ENCODE results near the gene NDUFA1. TPM values are rescaled to one million over a fixed set of nuclear protein-coding genes. Genes with fewer than 3 reads are reported as not detected.

Gene NDUFA1
- total and polyA plus RNA-seq, 10 of the 15 experiments (the other 5 are each of a cell fraction or from before 2014, with no cell fraction given), result 113 to 1,113 (median 306) TPM

GRCh38 chrX:119887721-119888425, 16.2 kb downstream of the NDUFA1 start:
- CTCF ChIA-PET, result interaction anchor here (0.8 to 1.4 kb wide), 9 partner anchors 9 to 372 kb away, joined by 3 to 7 read pairs (median 5); partner anchors contain the start of gene RPL39
- peak overlapping the region; percentile 29; the same call in 1 of the 2 replicates for H2AFZ ChIP-seq (ENCODE audit: control insufficient read depth, low read depth, low read length)
- H3K4me3 ChIP-seq, result peak overlapping the region; percentile 41; the same call in 1 of the 2 replicates
- no peak for DNase-seq (ENCODE audit: low read depth, low spot score)
- ATAC-seq, result peak; percentile 99
- in situ Hi-C loops (cut with MboI), result no loop called here
- H3K9me3 ChIP-seq (replicated peaks; ENCODE audit: control insufficient read depth, insufficient read depth, low read length), result no peaks in the 10 kb centered on the region
- SMC1A ChIA-PET (ENCODE audit: uncharacterized antibody, unreplicated experiment), result interaction anchor here (0.7 to 1.3 kb wide), 3 partner anchors 17 to 159 kb away, joined by 3 to 4 read pairs (median 3); partner anchors contain the start of genes NDUFA1 and RNF113A
- TF ChIP-seq ASH2L (IDR thresholded peaks at IDR 0.05; ENCODE audit: borderline replicate concordance, low read depth) (no peak), MYB (IDR thresholded peaks at IDR 0.05; ENCODE audit: borderline replicate concordance, low read depth, low read length) (no peak), RCOR1 (conservative IDR thresholded peaks at IDR 0.05; ENCODE audit: low read depth, low read length) (no peak), POLR2A (IDR thresholded peaks at IDR 0.05; ENCODE audit: low read depth, low read length) (no peak), MEF2B (IDR thresholded peaks at IDR 0.05; ENCODE audit: partially characterized antibody, poor library complexity, severe bottlenecking) (no peak), RB1 (IDR thresholded peaks at IDR 0.05; ENCODE audit: borderline replicate concordance) (no peak), RELA (IDR thresholded peaks at IDR 0.05; ENCODE audit: borderline replicate concordance, partially characterized antibody) (no peak), NKRF (conservative IDR thresholded peaks at IDR 0.05) (no peak), IRF3 (IDR thresholded peaks at IDR 0.05) (no peak), CBX5 (IDR thresholded peaks at IDR 0.05; ENCODE audit: low read depth) (no peak), SMC3 (IDR thresholded peaks at IDR 0.05; ENCODE audit: borderline replicate concordance, low read length) (0 out of 2 replicates have a peak, but pooled peaks have one; percentile 19), BCL3 (IDR thresholded peaks at IDR 0.05; ENCODE audit: borderline replicate concordance, insufficient read depth, low read depth, low read length, poor library complexity, severe bottlenecking) (no peak), CTCF (IDR thresholded peaks at IDR 0.05 in 2 of 3, conservative IDR thresholded peaks at IDR 0.05 in 1 of 3; ENCODE audit: control insufficient read depth in 2 of 3, extremely low read depth in 1 of 3, insufficient read depth in 1 of 3, low read depth in 3 of 3, low read length in 3 of 3) (peak; percentile 52 to 73 (median 52)), NBN (IDR thresholded peaks at IDR 0.05) (no peak), GATAD2B (conservative IDR thresholded peaks at IDR 0.05; ENCODE audit: low read depth) (no peak), ZNF207 (IDR thresholded peaks at IDR 0.05; ENCODE audit: borderline replicate concordance) (no peak)
- H3K79me2 ChIP-seq (ENCODE audit: control insufficient read depth, insufficient read depth, low read length), result no peaks in the 10 kb centered on the region
- intact Hi-C loops (cut with micrococcal nuclease; ENCODE audit: unreplicated experiment), result loop anchor here (10.0 kb wide), 1 partner anchor 403 kb away; no protein-coding TSS in a partner anchor
- H3K27me3 ChIP-seq (replicated peaks in 1 of 2; ENCODE audit: control insufficient read depth in 2 of 2, insufficient read depth in 2 of 2, low read length in 1 of 2), result no peaks in the 10 kb centered on the region
- WGBS (ENCODE audit: insufficient coverage, insufficient replicate concordance, low lambda C conversion rate, missing lambda C conversion rate), result 37% methylated on average over 38 of the region's 40 CpGs
- FAIRE-seq, result no peak
- no peaks in the 10 kb centered on the region for H4K20me1 ChIP-seq (ENCODE audit: control insufficient read depth, insufficient read depth)
- H3K9ac ChIP-seq (ENCODE audit: control insufficient read depth, insufficient read depth, low read length), result no peak overlapping the region
- no TSS peak for BruUV-seq (replicated peaks)
- H3K36me3 ChIP-seq (ENCODE audit: control insufficient read depth in 2 of 2, insufficient read depth in 2 of 2, low read length in 1 of 2), result no peaks in the 10 kb centered on the region
- POLR2A ChIA-PET, result interaction anchor here (0.8 to 1.1 kb wide), 2 partner anchors 11 to 97 kb away, joined by 3 to 4 read pairs; partner anchors contain the start of gene RPL39
- H3K27ac ChIP-seq (ENCODE audit: control insufficient read depth, insufficient read depth), result no peak overlapping the region
- peak overlapping the region; percentile 71 for H3K4me2 ChIP-seq (ENCODE audit: control insufficient read depth, insufficient read depth)
- RAD21 ChIA-PET (ENCODE audit: unreplicated experiment), result interaction anchor here (1.1 to 1.5 kb wide), 4 partner anchors 9 to 278 kb away, joined by 3 to 4 read pairs (median 3); partner anchors contain the start of gene RPL39
- no peaks in the 10 kb centered on the region for H3K4me1 ChIP-seq (ENCODE audit: control insufficient read depth, insufficient read depth, low read length)
